Thymus (tissue), 11 donors: Measurements from ENCODE around the gene GRID2. TPM values are rescaled to one million over a fixed set of nuclear protein-coding genes. Genes with fewer than 3 reads are reported as not detected.

Source experiments
- DNase-seq, 9 donors: peaks; one replicate each; pipeline ENCODE4 v3.0.0-alpha.2; 2013; ENCODE audit warnings: low spot score in 9 of 9, low read depth in 6 of 9, missing footprints in 1 of 9
- H3K27ac ChIP-seq, 2 donors: one replicate each; pipeline ENCODE4 v1.5.1; 2013; ENCODE audit warnings: control low read depth in 1 of 2, low read depth in 1 of 2, low read length in 1 of 2, mild to moderate bottlenecking in 1 of 2, moderate library complexity in 1 of 2
- H3K27me3 ChIP-seq, 2 donors: one replicate each; pipeline ENCODE4 v1.5.1; 2013; ENCODE audit warnings: low read length in 1 of 2; ENCODE audit not compliant: control insufficient read depth in 2 of 2, insufficient read depth in 1 of 2
- H3K36me3 ChIP-seq, 2 donors: one replicate each; pipeline ENCODE4 v1.5.1; 2013; ENCODE audit warnings: low read length in 1 of 2, mild to moderate bottlenecking in 1 of 2, moderate library complexity in 1 of 2; ENCODE audit not compliant: control insufficient read depth in 2 of 2, insufficient read depth in 2 of 2
- H3K4me1 ChIP-seq, 2 donors: one replicate each; pipeline ENCODE4 v1.5.1; 2013; ENCODE audit warnings: low read length in 2 of 2; ENCODE audit not compliant: control insufficient read depth in 2 of 2, insufficient read depth in 2 of 2
- H3K4me3 ChIP-seq, 2 donors: one replicate each; pipeline ENCODE4 v1.5.1; 2013; ENCODE audit warnings: low read length in 2 of 2, control low read depth in 1 of 2, mild to moderate bottlenecking in 1 of 2
- H3K9me3 ChIP-seq, 2 donors: one replicate each; pipeline ENCODE4 v1.5.1; 2013; ENCODE audit warnings: low read length in 1 of 2, mild to moderate bottlenecking in 1 of 2; ENCODE audit not compliant: control insufficient read depth in 2 of 2, insufficient read depth in 1 of 2
- WGBS: extraction: QIAGEN DNeasy Blood & Tissue Kit; methylation state at CpG from one replicate; pipeline ENCODE4 v1.1.7; 2013; 5-methylcytosine and 5-hydroxymethylcytosine counted together
- polyA plus RNA-seq: library from polyadenylated mRNA; stranded (reverse); fragments of 200-250 nt; gene quantifications from one replicate; pipeline ENCODE4 v1.2.3, GENCODE V29; 2013
- total RNA-seq: library from RNA; stranded (reverse); fragments of 120-200 nt; gene quantifications from one replicate; pipeline ENCODE4 v1.2.4, GENCODE V29; 2013
- donor health status: healthy.

Gene GRID2
- total and polyA plus RNA-seq, 2 donors, result 0.05 to 0.09 TPM

- no peaks in the 10 kb centered on the region for H3K36me3 ChIP-seq
- no peak for DNase-seq
- 90% methylated on average over 2 of the region's 2 CpGs for WGBS
- no peak overlapping the region for H3K4me3 ChIP-seq
- H3K27me3 ChIP-seq, result no peaks in the 10 kb centered on the region
- H3K27ac ChIP-seq, result no peak overlapping the region
- no peaks in the 10 kb centered on the region for H3K9me3 ChIP-seq
- H3K4me1 ChIP-seq, result no peaks in the 10 kb centered on the region
Observed at GRCh38 chr4:93756101-93756500, 1452.3 kb downstream of the GRID2 start.

GRCh38 chr4:93759506-93759905 is 1455.7 kb downstream of the GRID2 start:
- no peaks in the 10 kb centered on the region for H3K27me3 ChIP-seq
- DNase-seq, result no peak
- no peak overlapping the region for H3K4me3 ChIP-seq
- H3K27ac ChIP-seq, result no peak overlapping the region
- WGBS, result 81% methylated on average over 2 of the region's 2 CpGs
- H3K9me3 ChIP-seq, result no peaks in the 10 kb centered on the region
- no peaks in the 10 kb centered on the region for H3K36me3 ChIP-seq
- no peaks in the 10 kb centered on the region for H3K4me1 ChIP-seq

- no peaks in the 10 kb centered on the region for H3K9me3 ChIP-seq
- WGBS, result 95% methylated on average over 2 of the region's 2 CpGs
- no peak overlapping the region for H3K27ac ChIP-seq
- no peak overlapping the region for H3K4me3 ChIP-seq
- no peaks in the 10 kb centered on the region for H3K27me3 ChIP-seq
- DNase-seq, result no peak
- no peaks in the 10 kb centered on the region for H3K4me1 ChIP-seq
- no peaks in the 10 kb centered on the region for H3K36me3 ChIP-seq
Observed at GRCh38 chr4:93760284-93760683, 1456.5 kb downstream of the GRID2 start.

DNA sequence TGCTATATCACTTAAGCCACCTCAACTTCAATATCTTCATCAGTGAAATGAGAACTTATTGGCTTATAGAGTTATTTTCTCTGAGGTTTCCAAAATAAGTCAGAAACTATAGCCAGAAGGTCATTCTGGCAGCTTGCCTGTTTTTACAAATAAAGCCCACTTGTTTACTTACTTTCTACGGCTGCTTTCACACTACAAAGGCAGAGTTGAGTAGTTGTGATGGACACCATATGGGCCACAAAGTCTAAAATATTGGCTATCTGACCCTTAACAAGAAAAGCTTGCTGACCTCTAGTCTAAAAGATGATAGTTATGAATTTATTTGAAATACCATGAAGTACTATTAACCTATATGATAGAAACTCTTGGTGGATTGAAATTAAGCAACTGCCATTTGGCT is 1457.5 kb downstream of the GRID2 start:
- no peak overlapping the region for H3K4me3 ChIP-seq
- H3K27me3 ChIP-seq, result no peaks in the 10 kb centered on the region
- no peaks in the 10 kb centered on the region for H3K36me3 ChIP-seq
- H3K9me3 ChIP-seq, result no peaks in the 10 kb centered on the region
- no peak for DNase-seq
- no peak overlapping the region for H3K27ac ChIP-seq
- H3K4me1 ChIP-seq, result no peaks in the 10 kb centered on the region
- WGBS, result 88% methylated on average over 1 of the region's 1 CpG

- peak in 4 of 9 donors; percentile 6 to 37 (median 17) for DNase-seq
- no peaks in the 10 kb centered on the region for H3K9me3 ChIP-seq
Observed at GRCh38 chr4:93764639-93765246, 1461.0 kb downstream of the GRID2 start.

GRCh38 chr4:93767917-93768316 is 1464.2 kb downstream of the GRID2 start:
- Histone ChIP-seq H3K4me3 (no peak overlapping the region), H3K27me3 (no peaks in the 10 kb centered on the region), H3K36me3 (no peaks in the 10 kb centered on the region), H3K9me3 (no peaks in the 10 kb centered on the region), H3K27ac (no peak overlapping the region), H3K4me1 (no peaks in the 10 kb centered on the region)
- 90% methylated on average over 5 of the region's 5 CpGs for WGBS
- no peak for DNase-seq

More at GRCh38 chr4:93764639-93765246, 1461.0 kb downstream of the GRID2 start:
- Histone ChIP-seq H3K27ac (no peak overlapping the region), H3K36me3 (no peaks in the 10 kb centered on the region), H3K27me3 (no peaks in the 10 kb centered on the region), H3K4me3 (no peak overlapping the region), H3K4me1 (no peaks in the 10 kb centered on the region)
- WGBS, result 4% methylated on average over 5 of the region's 5 CpGs

DNA sequence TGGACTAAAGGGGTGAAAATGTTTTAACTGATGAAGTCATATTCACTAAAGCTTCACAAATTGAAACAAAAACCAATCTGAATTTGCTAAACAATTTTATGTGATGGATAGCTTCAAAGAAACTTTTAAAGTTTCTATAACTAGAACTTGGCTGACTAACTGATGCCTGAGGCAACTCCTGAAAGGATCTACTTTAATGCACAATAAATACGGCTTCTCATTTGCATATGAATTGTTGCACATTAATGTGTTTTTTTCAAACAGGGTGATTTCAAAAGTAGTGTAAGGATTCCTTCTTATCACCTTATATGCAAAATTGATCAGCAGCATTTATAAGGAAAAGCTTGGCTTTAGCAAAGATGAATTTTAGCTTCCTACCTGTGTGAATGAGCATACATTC is 1466.4 kb downstream of the GRID2 start:
- Histone ChIP-seq H3K36me3 (no peaks in the 10 kb centered on the region), H3K9me3 (no peaks in the 10 kb centered on the region), H3K4me3 (no peak overlapping the region), H3K27ac (no peak overlapping the region), H3K4me1 (no peaks in the 10 kb centered on the region), H3K27me3 (no peaks in the 10 kb centered on the region)
- no peak for DNase-seq
- 97% methylated on average over 1 of the region's 1 CpG for WGBS

GRCh38 chr4:93771640-93772411 is 1468.1 kb downstream of the GRID2 start:
- Histone ChIP-seq H3K36me3 (no peaks in the 10 kb centered on the region), H3K27ac (no peak overlapping the region), H3K4me1 (no peaks in the 10 kb centered on the region), H3K27me3 (no peaks in the 10 kb centered on the region), H3K4me3 (no peak overlapping the region), H3K9me3 (no peaks in the 10 kb centered on the region)
- 90% methylated on average over 8 of the region's 8 CpGs for WGBS
- no peak for DNase-seq

DNA sequence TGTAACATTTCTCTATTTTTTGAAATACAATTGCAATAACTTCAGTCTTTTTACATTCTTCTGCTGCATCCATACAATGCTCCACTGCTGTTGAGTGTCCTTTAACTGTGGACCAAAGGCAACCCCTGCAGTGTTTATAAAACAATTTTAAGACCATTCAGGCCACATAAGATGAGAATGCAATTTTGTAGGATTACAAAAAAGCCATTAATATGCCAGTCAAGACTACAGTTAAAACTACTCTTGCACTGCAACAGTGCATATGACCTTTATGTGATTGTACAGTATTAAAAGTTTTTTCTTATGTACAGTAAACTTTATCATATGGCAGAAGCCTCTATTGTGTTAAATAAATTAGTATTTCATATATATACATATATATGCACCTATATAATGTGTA is 1469.1 kb downstream of the GRID2 start:
- Histone ChIP-seq H3K9me3 (no peaks in the 10 kb centered on the region), H3K27ac (no peak overlapping the region), H3K4me3 (no peak overlapping the region), H3K4me1 (no peaks in the 10 kb centered on the region), H3K36me3 (no peaks in the 10 kb centered on the region), H3K27me3 (no peaks in the 10 kb centered on the region)
- no peak for DNase-seq
